HG02840 (cell line): ENCODE measurements around the gene COX11.

ENCODE experiments used
- ATAC-seq: cut with Tn5 transposase; IDR thresholded peaks from one replicate; pipeline ENCODE4 v1.9.1; 2021; ENCODE audit warnings: mild to moderate bottlenecking, moderate library complexity, moderate number of reproducible peaks; ENCODE audit not compliant: unreplicated experiment, low FRiP score

Gene COX11

GRCh38 chr17:54968988-54969332 lies 506 bp upstream of the COX11 start:
- ATAC-seq = peak; percentile 31

GRCh38 chr17:54967621-54968261 lies 713 bp downstream of the COX11 start:
- peak; percentile 22 for ATAC-seq

- no peak for ATAC-seq
These were observed 11.7 kb downstream of the COX11 start for GRCh38 chr17:54956791-54957190.

DNA sequence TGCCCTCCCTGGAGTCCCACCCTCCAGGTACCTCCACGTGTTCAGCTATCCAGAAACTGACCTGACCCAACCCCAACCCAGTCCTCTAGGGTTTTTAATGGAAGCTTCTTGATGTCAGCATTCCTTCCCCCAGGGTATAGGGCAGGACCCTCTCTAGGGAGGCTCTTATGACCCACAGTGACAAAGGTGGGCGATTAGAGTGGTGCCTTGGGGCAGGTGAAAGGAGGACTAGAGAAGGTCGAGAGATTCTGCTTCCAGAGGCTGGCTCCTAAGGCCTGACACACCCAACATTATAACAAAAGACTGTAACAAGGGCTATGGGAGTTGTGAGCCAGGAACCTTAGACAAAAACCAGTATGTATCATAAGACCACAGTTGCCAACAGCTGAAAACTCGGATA lies 17.2 kb downstream of the COX11 start:
- ATAC-seq = no peak

GRCh38 chr17:54950116-54950515 lies 18.3 kb downstream of the COX11 start:
- ATAC-seq = no peak

DNA sequence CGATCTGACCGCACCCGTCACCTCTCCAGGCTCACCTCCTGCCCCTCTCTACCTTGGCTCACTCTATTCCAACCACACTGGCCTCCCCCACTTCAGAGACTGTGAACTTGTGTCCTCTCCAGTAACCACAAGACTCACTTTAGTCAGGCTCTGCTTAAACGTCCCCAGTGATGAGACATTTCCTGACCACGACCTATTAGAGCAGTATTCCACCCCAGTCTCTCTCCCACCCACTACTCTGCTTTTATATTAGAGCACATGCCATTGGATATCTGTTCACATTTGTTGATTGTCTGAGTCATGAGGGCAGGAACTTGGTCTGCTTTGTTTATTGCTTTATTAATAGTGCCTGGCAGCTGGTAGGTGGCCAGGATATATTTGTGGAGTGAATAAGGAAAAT lies 20.1 kb downstream of the COX11 start:
- ATAC-seq = no peak

DNA sequence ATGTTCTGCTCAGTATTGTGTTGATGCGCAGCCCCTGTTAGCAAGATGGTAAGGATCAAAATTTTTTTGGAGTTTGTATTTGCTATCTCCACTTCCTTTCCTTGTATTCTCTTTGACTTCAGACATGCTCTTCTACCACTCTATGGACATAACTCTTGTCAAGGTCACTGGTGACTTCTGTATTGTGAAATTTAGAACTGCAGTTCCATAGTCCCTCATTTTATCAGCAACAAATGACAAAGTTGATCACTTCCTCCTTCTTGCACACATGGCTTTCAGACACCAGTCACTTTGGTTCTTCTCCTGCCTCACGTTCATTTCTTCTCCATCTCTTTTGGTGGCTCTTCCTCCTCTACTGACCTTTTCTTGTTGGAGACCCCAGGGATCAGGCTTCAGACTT lies 21.1 kb downstream of the COX11 start:
- no peak for ATAC-seq

GRCh38 chr17:54945671-54946070 lies 22.8 kb downstream of the COX11 start:
- no peak for ATAC-seq

DNA sequence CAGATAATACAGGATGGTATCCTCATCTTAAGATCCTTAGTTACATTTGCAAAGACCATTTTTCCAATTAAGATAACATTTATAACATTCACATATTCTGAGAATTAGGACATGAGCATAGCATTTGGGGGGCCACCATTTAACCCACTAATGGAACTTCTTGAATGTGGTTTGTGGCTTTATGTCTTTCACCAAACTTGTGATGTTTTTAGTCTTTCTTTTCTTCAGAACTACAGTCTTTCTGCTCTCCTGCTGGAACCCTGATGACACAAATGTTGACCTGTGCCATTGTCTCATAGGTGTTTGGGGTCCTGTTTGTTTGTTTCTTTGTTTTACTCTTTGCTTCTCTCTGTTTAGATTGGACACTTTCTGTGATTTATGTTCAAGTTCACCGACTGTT lies 23.2 kb downstream of the COX11 start:
- no peak for ATAC-seq

DNA sequence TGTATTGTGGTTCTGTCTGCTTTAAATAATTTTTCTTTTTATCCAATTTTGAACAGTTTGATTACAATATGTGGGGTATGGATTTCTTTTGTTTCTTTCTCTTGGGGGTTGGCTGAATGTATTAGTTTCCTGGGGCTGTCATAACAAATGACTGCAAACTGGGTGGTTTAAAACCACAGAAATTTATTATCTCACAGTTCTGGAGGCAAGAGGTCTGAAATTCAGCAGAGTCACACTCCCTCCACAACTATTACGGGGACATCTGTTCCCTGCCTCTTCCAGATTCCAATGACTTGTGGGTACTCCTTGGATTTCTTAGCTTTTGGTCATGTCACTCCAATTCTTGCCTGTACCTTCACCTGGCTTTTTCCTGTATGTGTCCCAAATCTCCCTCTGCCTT lies 23.7 kb downstream of the COX11 start:
- no peak for ATAC-seq

- no peak for ATAC-seq
These were observed 27.2 kb downstream of the COX11 start for GRCh38 chr17:54941285-54941684.

DNA sequence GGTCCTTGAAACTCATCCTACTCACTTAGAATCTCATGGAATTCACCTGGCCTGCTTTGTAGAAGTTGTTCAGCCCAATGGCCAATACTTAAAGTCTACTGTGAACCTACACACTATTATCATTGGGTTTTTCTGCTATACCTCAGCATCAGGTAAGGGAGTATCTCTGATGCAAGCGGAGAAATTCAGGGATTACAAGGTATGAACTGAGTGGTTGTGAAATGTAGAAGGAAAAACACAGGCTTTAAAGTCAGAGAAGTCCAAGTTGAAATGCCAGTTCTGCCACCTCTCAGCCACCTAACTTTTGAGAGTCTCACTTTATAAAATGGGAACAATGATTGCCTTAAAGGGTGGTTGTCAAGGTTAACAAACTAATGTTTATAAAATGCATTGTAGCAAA lies 31.0 kb downstream of the COX11 start:
- no peak for ATAC-seq

GRCh38 chr17:54937018-54937417 lies 31.4 kb downstream of the COX11 start:
- no peak for ATAC-seq

GRCh38 chr17:54935471-54935870 lies 33.0 kb downstream of the COX11 start:
- ATAC-seq = no peak

DNA sequence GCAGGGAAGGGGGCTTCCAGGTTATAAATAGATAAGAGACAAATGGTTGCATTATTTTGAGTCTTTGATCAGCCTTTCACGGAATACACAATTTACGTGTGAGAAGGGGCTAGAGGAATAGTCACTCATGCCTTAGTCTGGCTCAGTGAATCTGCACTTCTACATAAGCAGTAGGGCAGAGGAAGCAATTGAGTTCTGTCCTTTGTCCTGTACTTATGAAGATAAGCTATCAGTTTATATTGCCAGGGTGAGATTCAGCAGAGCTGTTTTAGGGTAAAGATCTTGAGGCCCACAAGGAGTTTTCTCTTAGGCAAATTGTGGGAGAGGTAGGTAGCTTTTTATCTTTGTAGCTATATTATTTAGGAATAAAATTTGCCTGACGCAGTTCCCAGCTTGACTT lies 34.5 kb downstream of the COX11 start:
- ATAC-seq = no peak

GRCh38 chr17:54932711-54933110 lies 35.7 kb downstream of the COX11 start:
- no peak for ATAC-seq

GRCh38 chr17:54927525-54927924 lies 40.9 kb downstream of the COX11 start:
- ATAC-seq = no peak

DNA sequence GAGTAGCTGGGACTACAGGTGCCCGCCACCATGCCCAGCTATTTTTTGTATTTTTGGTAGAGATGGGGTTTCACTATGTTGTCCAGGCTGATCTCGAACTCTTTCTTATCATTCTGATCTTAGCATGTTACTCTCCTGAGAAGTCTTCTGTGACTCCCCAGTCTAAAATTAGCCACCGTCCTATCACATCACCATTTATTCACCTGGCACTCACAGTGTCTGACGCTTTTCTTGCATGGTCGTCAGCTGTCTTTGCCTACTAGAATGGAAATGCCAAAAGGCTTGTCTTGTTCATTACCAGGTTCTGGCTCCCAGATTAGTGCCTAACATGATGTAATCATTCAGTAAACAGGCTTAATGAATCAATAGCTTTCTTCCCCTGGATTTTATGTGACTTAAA lies 44.0 kb downstream of the COX11 start:
- no peak for ATAC-seq

- ATAC-seq = no peak
These were observed 47.6 kb downstream of the COX11 start for GRCh38 chr17:54920819-54921218.

GRCh38 chr17:54919425-54919824 lies 49.0 kb downstream of the COX11 start:
- no peak for ATAC-seq

DNA sequence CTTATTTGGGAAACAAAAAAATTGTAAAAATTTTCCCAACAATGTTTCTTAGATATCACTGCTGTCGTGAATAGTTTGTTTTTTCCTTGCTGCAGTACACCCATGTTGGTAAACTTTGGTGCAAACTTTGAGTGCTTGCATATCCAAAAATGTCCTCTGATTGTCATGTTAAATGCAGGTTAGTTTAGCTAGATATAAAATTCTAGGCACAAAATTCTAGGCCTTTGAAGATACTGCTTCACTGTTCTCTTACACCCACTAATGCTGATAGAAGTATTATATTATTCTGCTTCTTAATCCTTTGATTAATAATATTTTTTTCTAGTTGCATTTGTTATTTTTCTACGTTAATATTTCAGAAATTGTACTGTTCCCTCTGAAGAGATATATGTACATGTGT lies 51.7 kb downstream of the COX11 start:
- ATAC-seq = no peak
